HepG2 (cell line): ENCODE data around the gene SEMA6B. TPM values are rescaled to one million over a fixed set of nuclear protein-coding genes. Genes with fewer than 3 reads are reported as not detected.

Experiments used
- ATAC-seq: fragments of 200-7000 bp; cut with Tn5 transposase; 3 replicates; pipeline ENCODE4 v1.9.1; 2020; ENCODE audit warnings: mild to moderate bottlenecking, moderate library complexity
- BruUV-seq: library from RNA; stranded (reverse); fragments of 400-500 nt; replicated peaks from 2 replicates; lab custom pipeline; 2021; lab: Mats Ljungman, UMichigan
- CTCF ChIA-PET: fragments of 300-600 bp; formaldehyde crosslinking; extraction: SDS; loops from one replicate; lab custom pipeline; 2021; ENCODE audit warnings: low total read pairs, inconsistent platforms, low intra/inter-chr PET ratio; lab: Yijun Ruan, JAX
- POLR2A ChIA-PET: fragments of 350-600 bp; sonication (Branson Sonifier 250); formaldehyde crosslinking; loops from one replicate; lab custom pipeline; 2020; ENCODE audit warnings: antibody characterized with exemption, inconsistent platforms; lab: Yijun Ruan, JAX
- DNase-seq: peaks from one replicate; pipeline ENCODE4 v3.0.0-alpha.2; 2015; ENCODE audit warnings: low spot score
- FAIRE-seq: peaks from 3 replicates; lab custom pipeline; 2011; peaks lifted over from hg19 to GRCh38; lab: Jason Lieb, UNC
- H2AFZ ChIP-seq: one replicate; pipeline ENCODE4 v1.6.1; 2011; ENCODE audit warnings: low read length, inconsistent platforms
- H3K27ac ChIP-seq: fragments of 300-600 bp; 3 replicates; pipeline ENCODE4 v1.8.0; 2011; ENCODE audit warnings: mixed run types, mild to moderate bottlenecking, mixed read lengths, low read length, inconsistent platforms; ENCODE audit not compliant: insufficient read depth; ENCODE audit errors: extremely low read length
- H3K27me3 ChIP-seq, 2 experiments: fragments of 200-600 bp in 1 of 2; 2 replicates in 1 of 2; 3 replicates in 1 of 2; pipeline versions ENCODE4 v1.6.0 to v1.8.0; 2011; ENCODE audit warnings: low read length in 2 of 2, mild to moderate bottlenecking in 2 of 2, moderate library complexity in 2 of 2, inconsistent platforms in 1 of 2; ENCODE audit not compliant: insufficient read depth in 2 of 2, control insufficient read depth in 1 of 2
- H3K36me3 ChIP-seq, 2 experiments: fragments of 200-600 bp in 1 of 2; replicated peaks in 1 of 2; 2 replicates in 1 of 2; 3 replicates in 1 of 2; pipeline versions ENCODE4 v1.5.1 to v1.8.0; 2011; ENCODE audit warnings: low read length in 2 of 2, inconsistent platforms in 1 of 2; ENCODE audit not compliant: insufficient read depth in 2 of 2, control insufficient read depth in 1 of 2
- H3K4me1 ChIP-seq: 2 replicates; pipeline ENCODE4 v1.5.1; 2012; ENCODE audit warnings: low read length, inconsistent platforms; ENCODE audit not compliant: insufficient read depth
- H3K4me2 ChIP-seq: 2 replicates; pipeline ENCODE4 v1.6.0; 2011; ENCODE audit warnings: low read depth, low read length, inconsistent platforms
- H3K4me3 ChIP-seq, 3 experiments: fragments of 200-600 bp in 1 of 3; sonication (generic), shearing (Covaris generic) in 1 of 3; replicated peaks in 1 of 3; 2 replicates each; pipeline ENCODE4 v1.5.1; 2011 to 2016; ENCODE audit warnings: low read length in 3 of 3, inconsistent platforms in 2 of 3, low read depth in 2 of 3, mild to moderate bottlenecking in 2 of 3, control low read depth in 1 of 3, mixed read lengths in 1 of 3; ENCODE audit not compliant: insufficient read depth in 1 of 3
- H3K79me2 ChIP-seq: one replicate; pipeline ENCODE4 v1.6.1; 2011; ENCODE audit warnings: low read length, inconsistent platforms; ENCODE audit not compliant: insufficient read depth
- H3K9ac ChIP-seq: 2 replicates; pipeline ENCODE4 v1.6.0; 2011; ENCODE audit warnings: mild to moderate bottlenecking, low read depth, low read length, inconsistent platforms; ENCODE audit not compliant: insufficient read depth
- H3K9me3 ChIP-seq: 2 replicates; pipeline ENCODE4 v1.5.1; 2012; ENCODE audit warnings: mild to moderate bottlenecking, low read length
- H4K20me1 ChIP-seq: 2 replicates; pipeline ENCODE4 v1.6.0; 2011; ENCODE audit warnings: inconsistent platforms, mild to moderate bottlenecking, low read length, moderate library complexity; ENCODE audit not compliant: insufficient read depth
- ARNT ChIP-seq: fragments of 450-650 bp; IDR thresholded peaks from 2 replicates; pipeline ENCODE4 v1.6.1; 2017
- CBX2 ChIP-seq, 2 experiments: fragments of 200-600 bp in 1 of 2; sonication (generic); formaldehyde crosslinking in 1 of 2; IDR thresholded peaks; 2 replicates each; pipeline versions ENCODE4 v1.7.0 to v1.8.1; 2018 to 2022; ENCODE audit warnings: low read depth in 2 of 2, low read length in 1 of 2, mild to moderate bottlenecking in 1 of 2, missing genetic modification reagents in 1 of 2
- KDM3A ChIP-seq: IDR thresholded peaks from 2 replicates; pipeline ENCODE4 v1.6.1; 2018; ENCODE audit warnings: low read depth, missing compliant biosample characterization
- MED8 ChIP-seq: sonication (generic); formaldehyde crosslinking; IDR thresholded peaks from 2 replicates; pipeline ENCODE4 v1.8.1; 2023; ENCODE audit warnings: mild to moderate bottlenecking, missing genetic modification reagents; ENCODE audit not compliant: insufficient replicate concordance
- SMAD1 ChIP-seq: sonication (generic); formaldehyde crosslinking; IDR thresholded peaks from 2 replicates; pipeline ENCODE4 v1.4.0; 2020; ENCODE audit warnings: missing genetic modification reagents, low read depth, mild to moderate bottlenecking, borderline replicate concordance
- ZEB1 ChIP-seq: IDR thresholded peaks from 2 replicates; pipeline ENCODE4 v1.6.1; 2012; ENCODE audit warnings: mild to moderate bottlenecking, low read depth, inconsistent platforms; ENCODE audit not compliant: insufficient replicate concordance
- ZFP82 ChIP-seq: sonication (generic); formaldehyde crosslinking; IDR thresholded peaks from 2 replicates; pipeline ENCODE4 v1.5.1; 2020; ENCODE audit warnings: mild to moderate bottlenecking, missing genetic modification reagents, borderline replicate concordance
- ZNF180 ChIP-seq: sonication (generic); formaldehyde crosslinking; IDR thresholded peaks from 2 replicates; pipeline ENCODE4 v1.4.0; 2020; ENCODE audit warnings: low read depth, missing genetic modification reagents, borderline replicate concordance
- ZNF383 ChIP-seq: sonication (generic); formaldehyde crosslinking; IDR thresholded peaks from 2 replicates; pipeline ENCODE4 v1.4.0; 2020; ENCODE audit warnings: missing genetic modification reagents, mild to moderate bottlenecking, borderline replicate concordance
- ZNF547 ChIP-seq: sonication (generic); formaldehyde crosslinking; IDR thresholded peaks from 2 replicates; pipeline ENCODE4 v1.5.1; 2020; ENCODE audit warnings: mild to moderate bottlenecking, missing genetic modification reagents
- ZNF589 ChIP-seq: sonication (generic); formaldehyde crosslinking; conservative IDR thresholded peaks from 2 replicates; pipeline ENCODE4 v1.8.0; 2022; ENCODE audit warnings: mild to moderate bottlenecking, moderate library complexity, missing genetic modification reagents
- ZNF644 ChIP-seq: IDR thresholded peaks from 2 replicates; pipeline ENCODE4 v1.6.1; 2016; ENCODE audit warnings: low read depth
- WGBS: methylation state at CpG from one replicate; pipeline ENCODE4 v1.1.6; 2017; ENCODE audit warnings: low lambda C conversion rate; 5-methylcytosine and 5-hydroxymethylcytosine counted together
- in situ Hi-C: cut with HindIII; loops from 2 replicates; pipeline ENCODE4 v1.10.0; 2017; ENCODE audit warnings: low pct_unique_long_range_greater_than_20kb; ENCODE audit not compliant: extremely low pct_ligation_motif_present
- intact Hi-C: fragments of 100-400 bp; cut with micrococcal nuclease; formaldehyde crosslinking; loops from one replicate; pipeline ENCODE4 v1.10.0; 2022; ENCODE audit not compliant: unreplicated experiment
- polyA plus RNA-seq, 8 experiments: library from polyadenylated mRNA; depleted of rRNA in 3 of 8; stranded (reverse) in 7 of 8; unstranded in 1 of 8; fragments of >200 nt; fragmentation: Illumina TruSeq in 4 of 8; extraction: Trizol in 4 of 8; gene quantifications; 2 replicates each; pipeline versions ENCODE4 v1.2.1 to v1.2.3, GENCODE V29; 2011 to 2016; ENCODE audit warnings: low read depth in 4 of 8, missing spikeins in 1 of 8, mixed read lengths in 1 of 8; ENCODE audit not compliant: insufficient read depth in 1 of 8
- total RNA-seq, 5 experiments: library from RNA; depleted of rRNA; stranded (reverse); fragments of >200 nt; fragmentation: Illumina TruSeq; extraction: Trizol; gene quantifications; 2 replicates each; pipeline ENCODE4 v1.2.3, GENCODE V29; 2016; ENCODE audit warnings: low read depth in 1 of 5
- TF ChIP-seq, protein P1 (sequence below): sonication (generic); formaldehyde crosslinking; IDR thresholded peaks from 2 replicates; pipeline ENCODE4 v1.8.0; 2022; ENCODE audit warnings: mild to moderate bottlenecking, missing genetic modification reagents, borderline replicate concordance
- TF ChIP-seq, protein P2 (sequence below): sonication (generic); formaldehyde crosslinking; IDR thresholded peaks from 2 replicates; pipeline ENCODE4 v1.4.0; 2020; ENCODE audit warnings: mild to moderate bottlenecking, missing genetic modification reagents
- TF ChIP-seq, protein P3 (sequence below): sonication (generic); formaldehyde crosslinking; conservative IDR thresholded peaks from 2 replicates; pipeline ENCODE4 v1.4.0; 2020; ENCODE audit warnings: missing genetic modification reagents

Gene SEMA6B
- total and polyA plus RNA-seq, 2 of the 13 experiments (the other 11 are each of a cell fraction or from before 2014, with no cell fraction given) = 45.5 to 67.1 TPM

DNA sequence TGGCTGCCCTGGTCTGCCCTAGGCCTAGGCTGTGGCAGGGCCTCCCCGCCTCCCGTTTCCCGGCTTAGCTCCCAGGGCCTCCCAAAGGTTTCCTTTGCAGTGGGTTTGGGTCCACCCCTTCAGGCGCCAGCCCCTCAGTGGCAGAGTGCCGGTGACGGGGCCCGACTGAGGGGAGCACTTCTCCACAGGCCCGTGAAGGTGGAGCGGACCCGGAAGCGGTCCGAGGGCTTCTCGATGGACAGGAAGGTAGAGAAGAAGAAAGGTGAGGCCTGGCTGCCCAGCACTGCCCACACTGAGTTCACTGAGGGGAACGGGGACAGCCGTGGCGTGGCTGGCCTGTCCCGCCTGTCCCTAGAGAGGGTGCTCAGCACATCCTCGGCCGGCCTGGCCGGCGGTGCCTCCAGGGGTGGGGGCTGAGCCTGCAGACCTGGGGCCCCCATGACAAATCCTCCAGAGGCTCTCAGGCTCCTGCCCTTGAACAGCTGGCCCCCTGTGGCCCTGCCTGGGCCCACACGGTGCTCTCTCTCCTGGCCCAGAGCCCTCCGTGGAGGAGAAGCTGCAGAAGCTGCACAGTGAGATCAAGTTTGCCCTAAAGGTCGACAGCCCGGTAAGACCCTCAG lies 61.6 kb downstream of the SEMA6B start (continued):
- TF ChIP-seq, protein P1, sequence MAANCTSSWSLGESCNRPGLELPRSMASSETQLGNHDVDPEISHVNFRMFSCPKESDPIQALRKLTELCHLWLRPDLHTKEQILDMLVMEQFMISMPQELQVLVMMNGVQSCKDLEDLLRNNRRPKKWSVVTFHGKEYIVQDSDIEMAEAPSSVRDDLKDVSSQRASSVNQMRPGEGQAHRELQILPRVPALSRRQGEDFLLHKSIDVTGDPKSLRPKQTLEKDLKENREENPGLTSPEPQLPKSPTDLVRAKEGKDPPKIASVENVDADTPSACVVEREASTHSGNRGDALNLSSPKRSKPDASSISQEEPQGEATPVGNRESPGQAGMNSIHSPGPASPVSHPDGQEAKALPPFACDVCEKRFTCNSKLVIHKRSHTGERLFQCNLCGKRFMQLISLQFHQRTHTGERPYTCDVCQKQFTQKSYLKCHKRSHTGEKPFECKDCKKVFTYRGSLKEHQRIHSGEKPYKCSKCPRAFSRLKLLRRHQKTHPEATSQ (CRISPR knock-in tag) = no peak
- no peak for TF ChIP-seq ARNT
- no peak for TF ChIP-seq MED8
- TF ChIP-seq ZFP82 = no peak
- TF ChIP-seq CBX2 (IDR thresholded peaks at IDR 0.05; ENCODE audit: low read depth, low read length) = no peak
- no peak for TF ChIP-seq CBX2 (CRISPR knock-in tag; IDR thresholded peaks at IDR 0.05; ENCODE audit: low read depth)
- no peak for TF ChIP-seq SMAD1 (CRISPR knock-in tag)

DNA sequence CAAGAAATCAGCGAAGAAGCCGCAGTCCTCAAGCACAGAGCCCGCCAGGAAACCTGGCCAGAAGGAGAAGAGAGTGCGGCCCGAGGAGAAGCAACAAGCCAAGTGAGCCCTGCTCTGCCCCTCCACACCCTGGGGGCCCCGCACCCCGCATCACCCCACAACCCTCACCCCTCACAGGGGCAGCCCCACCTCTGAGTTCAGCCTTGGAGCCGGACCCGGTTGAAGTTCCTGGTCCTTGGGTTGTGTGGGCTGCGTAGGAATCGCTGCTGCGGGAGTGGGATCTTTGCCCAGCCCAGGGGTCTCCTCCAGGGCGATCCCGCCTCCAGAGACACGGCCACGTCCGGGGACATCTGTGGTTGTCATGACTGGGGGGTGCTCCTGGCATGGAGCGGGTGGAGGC lies 63.2 kb downstream of the SEMA6B start:
- in situ Hi-C loops = no loop called here

More for the DNA sequence above, 63.2 kb downstream of the SEMA6B start:
- Histone ChIP-seq H3K36me3 (peaks cover 30 to 66% of the 10 kb centered on the region in 2 experiments), H3K27ac (no peak overlapping the region), H3K79me2 (no peaks in the 10 kb centered on the region), H3K27me3 (no peaks in the 10 kb centered on the region; a peak in 1 of 5 replicates), H3K4me2 (no peak overlapping the region), H3K9me3 (no peaks in the 10 kb centered on the region), H4K20me1 (no peaks in the 10 kb centered on the region), H3K9ac (no peak overlapping the region)
- WGBS = no CpG with 5 or more reads among the region's 18 CpGs
- intact Hi-C loops = no loop called here
- POLR2A ChIA-PET = no interaction called here
- no TSS peak for BruUV-seq
- TF ChIP-seq KDM3A = no peak
- no peak for TF ChIP-seq ZNF644 (CRISPR knock-in tag)
- no peak for TF ChIP-seq ZNF383
- no peak for TF ChIP-seq ZNF589 (CRISPR knock-in tag)
- TF ChIP-seq, protein P2, sequence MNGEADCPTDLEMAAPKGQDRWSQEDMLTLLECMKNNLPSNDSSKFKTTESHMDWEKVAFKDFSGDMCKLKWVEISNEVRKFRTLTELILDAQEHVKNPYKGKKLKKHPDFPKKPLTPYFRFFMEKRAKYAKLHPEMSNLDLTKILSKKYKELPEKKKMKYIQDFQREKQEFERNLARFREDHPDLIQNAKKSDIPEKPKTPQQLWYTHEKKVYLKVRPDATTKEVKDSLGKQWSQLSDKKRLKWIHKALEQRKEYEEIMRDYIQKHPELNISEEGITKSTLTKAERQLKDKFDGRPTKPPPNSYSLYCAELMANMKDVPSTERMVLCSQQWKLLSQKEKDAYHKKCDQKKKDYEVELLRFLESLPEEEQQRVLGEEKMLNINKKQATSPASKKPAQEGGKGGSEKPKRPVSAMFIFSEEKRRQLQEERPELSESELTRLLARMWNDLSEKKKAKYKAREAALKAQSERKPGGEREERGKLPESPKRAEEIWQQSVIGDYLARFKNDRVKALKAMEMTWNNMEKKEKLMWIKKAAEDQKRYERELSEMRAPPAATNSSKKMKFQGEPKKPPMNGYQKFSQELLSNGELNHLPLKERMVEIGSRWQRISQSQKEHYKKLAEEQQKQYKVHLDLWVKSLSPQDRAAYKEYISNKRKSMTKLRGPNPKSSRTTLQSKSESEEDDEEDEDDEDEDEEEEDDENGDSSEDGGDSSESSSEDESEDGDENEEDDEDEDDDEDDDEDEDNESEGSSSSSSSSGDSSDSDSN (CRISPR knock-in tag) = no peak
- TF ChIP-seq ZEB1 = no peak
- TF ChIP-seq, protein P3, sequence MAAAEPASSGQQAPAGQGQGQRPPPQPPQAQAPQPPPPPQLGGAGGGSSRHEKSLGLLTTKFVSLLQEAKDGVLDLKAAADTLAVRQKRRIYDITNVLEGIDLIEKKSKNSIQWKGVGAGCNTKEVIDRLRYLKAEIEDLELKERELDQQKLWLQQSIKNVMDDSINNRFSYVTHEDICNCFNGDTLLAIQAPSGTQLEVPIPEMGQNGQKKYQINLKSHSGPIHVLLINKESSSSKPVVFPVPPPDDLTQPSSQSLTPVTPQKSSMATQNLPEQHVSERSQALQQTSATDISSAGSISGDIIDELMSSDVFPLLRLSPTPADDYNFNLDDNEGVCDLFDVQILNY (CRISPR knock-in tag) = no peak
- no peak for TF ChIP-seq ZNF180 (CRISPR knock-in tag)
- no peak for TF ChIP-seq ZNF547
- TF ChIP-seq, all 625 proteins: peak for 0
- Histone ChIP-seq H3K4me1 (no peaks in the 10 kb centered on the region), H2AFZ (no peak overlapping the region), H3K4me3 (no peak overlapping the region)
- DNase-seq (no peak), ATAC-seq (no peak), FAIRE-seq (no peak)
- CTCF ChIA-PET = no interaction called here
